ENCODE measurements around the gene NMT1.
A peak's percentile ranks its signal among the peaks of the same experiment; 100 is the strongest.

NMT1 gene

GRCh38 chr17:45060797-45061605 lies at the start of gene NMT1:
NMT1 (plus strand) TSS chr17:45061317; CDS start chr17:45061330, 13 bp downstream.
- peak; percentile 89 for DNase-seq (ENCODE audit: low spot score)

- DNase-seq (ENCODE audit: low spot score), result no peak
These were observed 49.4 kb upstream of the NMT1 start for GRCh38 chr17:45011767-45012166.

- no peak for DNase-seq (ENCODE audit: low spot score)
These were observed 47.8 kb upstream of the NMT1 start for GRCh38 chr17:45013021-45013997.

GRCh38 chr17:45016237-45016636 lies 44.9 kb upstream of the NMT1 start:
- no peak for DNase-seq (ENCODE audit: low spot score)

GRCh38 chr17:45016823-45017222 lies 44.3 kb upstream of the NMT1 start:
- no peak for DNase-seq (ENCODE audit: low spot score)

GRCh38 chr17:45018514-45018847 lies 42.6 kb upstream of the NMT1 start:
- DNase-seq (ENCODE audit: low spot score), result no peak

GRCh38 chr17:45018848-45019711 lies 42.0 kb upstream of the NMT1 start:
- DNase-seq (ENCODE audit: low spot score), result peak; percentile 73

- DNase-seq (ENCODE audit: low spot score), result no peak
These were observed 40.6 kb upstream of the NMT1 start for GRCh38 chr17:45020354-45021138.

GRCh38 chr17:45021607-45022287 lies 39.4 kb upstream of the NMT1 start:
- peak; percentile 90 for DNase-seq (ENCODE audit: low spot score)

- no peak for DNase-seq (ENCODE audit: low spot score)
These were observed 38.8 kb upstream of the NMT1 start for GRCh38 chr17:45022288-45022648.

GRCh38 chr17:45022655-45023339 lies 38.3 kb upstream of the NMT1 start:
- no peak for DNase-seq (ENCODE audit: low spot score)

- no peak for DNase-seq (ENCODE audit: low spot score)
These were observed 32.0 kb upstream of the NMT1 start for GRCh38 chr17:45029096-45029495.

GRCh38 chr17:45029758-45030423 lies 31.2 kb upstream of the NMT1 start:
- no peak for DNase-seq (ENCODE audit: low spot score)

GRCh38 chr17:45030733-45031132 lies 30.4 kb upstream of the NMT1 start:
- DNase-seq (ENCODE audit: low spot score), result no peak

- DNase-seq (ENCODE audit: low spot score), result no peak
These were observed 29.6 kb upstream of the NMT1 start for GRCh38 chr17:45031231-45032173.

- DNase-seq (ENCODE audit: low spot score), result no peak
These were observed 29.0 kb upstream of the NMT1 start for GRCh38 chr17:45032174-45032541.

GRCh38 chr17:45034599-45034998 lies 26.5 kb upstream of the NMT1 start:
- DNase-seq (ENCODE audit: low spot score), result no peak

- DNase-seq (ENCODE audit: low spot score), result no peak
These were observed 25.3 kb upstream of the NMT1 start for GRCh38 chr17:45035848-45036247.

All from HuH-7.5 (cell line).